CD14-positive monocyte (primary cell): ENCODE data around the gene VAMP2. TPM values are rescaled to one million over a fixed set of nuclear protein-coding genes. Genes with fewer than 3 reads are reported as not detected.

Experiments used
- DNase-seq, 3 donors: peaks; one replicate each; pipeline ENCODE4 v3.0.0-alpha.2; 2011 to 2022
- H2AFZ ChIP-seq: 2 replicates; pipeline ENCODE4 v1.6.0; 2012; ENCODE audit warnings: mild to moderate bottlenecking, low read depth, low read length, inconsistent platforms; ENCODE audit not compliant: insufficient read depth, poor library complexity, severe bottlenecking
- H3K27ac ChIP-seq, 2 donors: 1 replicate in 1 of 2; 2 replicates in 1 of 2; pipeline ENCODE4 v1.5.1; 2012 to 2013; ENCODE audit warnings: low read length in 2 of 2, control low read depth in 1 of 2, inconsistent platforms in 1 of 2, low read depth in 1 of 2, mild to moderate bottlenecking in 1 of 2
- H3K27me3 ChIP-seq, 2 donors: one replicate each; pipeline versions ENCODE4 v1.6.0 to v1.6.1; 2011 to 2013; ENCODE audit warnings: low read length in 2 of 2; ENCODE audit not compliant: control insufficient read depth in 2 of 2, insufficient read depth in 2 of 2
- H3K36me3 ChIP-seq, 2 donors: replicated peaks in 1 of 2; 1 replicate in 1 of 2; 2 replicates in 1 of 2; pipeline versions ENCODE4 v1.5.1 to v1.6.1; 2012 to 2013; ENCODE audit warnings: low read length in 2 of 2, control low read depth in 1 of 2, inconsistent platforms in 1 of 2, mild to moderate bottlenecking in 1 of 2; ENCODE audit not compliant: insufficient read depth in 2 of 2, control insufficient read depth in 1 of 2
- H3K4me1 ChIP-seq, 2 donors: 1 replicate in 1 of 2; 2 replicates in 1 of 2; pipeline versions ENCODE4 v1.5.1 to v1.6.1; 2012 to 2013; ENCODE audit warnings: low read length in 2 of 2, control low read depth in 1 of 2, inconsistent platforms in 1 of 2, mild to moderate bottlenecking in 1 of 2, moderate library complexity in 1 of 2; ENCODE audit not compliant: insufficient read depth in 2 of 2, control insufficient read depth in 1 of 2
- H3K4me2 ChIP-seq: replicated peaks from 2 replicates; pipeline ENCODE3; 2012; ENCODE audit warnings: low read length, moderate library complexity, mild to moderate bottlenecking; ENCODE audit not compliant: poor library complexity, severe bottlenecking; ENCODE audit errors: extremely low read depth
- H3K4me3 ChIP-seq, 3 experiments: fragments of 200-600 bp in 1 of 3; sonication (generic) in 1 of 3; replicated peaks in 1 of 3; 1 replicate in 2 of 3; 2 replicates in 1 of 3; pipeline ENCODE4 v1.5.1; 2011 to 2013; ENCODE audit warnings: low read length in 3 of 3, mild to moderate bottlenecking in 3 of 3, control low read depth in 2 of 3, low read depth in 2 of 3, inconsistent platforms in 1 of 3, moderate library complexity in 1 of 3
- H3K79me2 ChIP-seq: 2 replicates; pipeline ENCODE4 v1.6.0; 2012; ENCODE audit warnings: mild to moderate bottlenecking, control low read depth, inconsistent platforms, low read length, moderate library complexity; ENCODE audit not compliant: insufficient read depth
- H3K9ac ChIP-seq: 2 replicates; pipeline ENCODE4 v1.6.0; 2017; ENCODE audit warnings: low read length, mild to moderate bottlenecking; ENCODE audit not compliant: insufficient read depth, poor library complexity, severe bottlenecking
- H3K9me3 ChIP-seq, 2 donors: replicated peaks in 1 of 2; 1 replicate in 1 of 2; 2 replicates in 1 of 2; pipeline versions ENCODE4 v1.5.1 to v1.6.1; 2012 to 2013; ENCODE audit warnings: low read length in 2 of 2, control low read depth in 1 of 2; ENCODE audit not compliant: control insufficient read depth in 1 of 2, insufficient read depth in 1 of 2
- H4K20me1 ChIP-seq: 2 replicates; pipeline ENCODE4 v1.6.0; 2012; ENCODE audit warnings: mild to moderate bottlenecking, low read length, control low read depth, moderate library complexity; ENCODE audit not compliant: insufficient read depth
- H3K27ac Mint-ChIP-seq, 7 donors: one replicate each; pipeline ENCODE4 v1.8.0; 2020; ENCODE audit warnings: mild to moderate bottlenecking in 7 of 7, mixed read lengths in 7 of 7, moderate library complexity in 6 of 7, inconsistent platforms in 2 of 7
- H3K27me3 Mint-ChIP-seq, 3 donors: one replicate each; pipeline ENCODE4 v1.8.0; 2021 to 2022; ENCODE audit warnings: low read depth in 3 of 3, mild to moderate bottlenecking in 3 of 3, mixed read lengths in 3 of 3, moderate library complexity in 3 of 3, inconsistent platforms in 1 of 3
- H3K36me3 Mint-ChIP-seq, 2 donors: one replicate each; pipeline ENCODE4 v1.8.0; 2020; ENCODE audit warnings: mixed read lengths in 2 of 2, inconsistent platforms in 1 of 2, mild to moderate bottlenecking in 1 of 2
- H3K4me1 Mint-ChIP-seq: one replicate; pipeline ENCODE4 v1.8.0; 2020; ENCODE audit warnings: mild to moderate bottlenecking, mixed read lengths
- H3K4me3 Mint-ChIP-seq, 2 donors: one replicate each; pipeline ENCODE4 v1.8.0; 2020; ENCODE audit warnings: mild to moderate bottlenecking in 2 of 2, mixed read lengths in 2 of 2, moderate library complexity in 1 of 2
- H3K9me3 Mint-ChIP-seq, 7 donors: one replicate each; pipeline ENCODE4 v1.8.0; 2020 to 2022; ENCODE audit warnings: mixed read lengths in 7 of 7, mild to moderate bottlenecking in 6 of 7, moderate library complexity in 6 of 7, inconsistent platforms in 2 of 7
- WGBS: methylation state at CpG from one replicate; pipeline ENCODE4 v1.1.5; 2013; ENCODE audit warnings: missing lambda C conversion rate; ENCODE audit not compliant: insufficient coverage; 5-methylcytosine and 5-hydroxymethylcytosine counted together
- intact Hi-C, 2 donors: fragments of 100-400 bp; cut with micrococcal nuclease; formaldehyde crosslinking; loops; one replicate each; pipeline versions ENCODE4 v1.15.0 to v1.15.1; 2023
- polyA plus RNA-seq, 3 donors: library from polyadenylated mRNA; depleted of rRNA in 1 of 3; unstranded in 2 of 3; stranded (reverse) in 1 of 3; fragments of 300-500 nt in 2 of 3; fragments of >200 nt in 1 of 3; fragmentation: Illumina TruSeq in 2 of 3; gene quantifications; 1 replicate in 2 of 3; 2 replicates in 1 of 3; pipeline ENCODE4 v1.2.3, GENCODE V29; 2012 to 2021
- TF ChIP-seq, protein P1 (sequence below): fragments of 200-600 bp; IDR thresholded peaks from one replicate; pipeline ENCODE4 v1.8.0; 2022; ENCODE audit warnings: antibody characterized with exemption, mild to moderate bottlenecking

The VAMP2 gene
- polyA plus RNA-seq, 3 donors, result 10.2 to 139 (median 14.5) TPM

DNA sequence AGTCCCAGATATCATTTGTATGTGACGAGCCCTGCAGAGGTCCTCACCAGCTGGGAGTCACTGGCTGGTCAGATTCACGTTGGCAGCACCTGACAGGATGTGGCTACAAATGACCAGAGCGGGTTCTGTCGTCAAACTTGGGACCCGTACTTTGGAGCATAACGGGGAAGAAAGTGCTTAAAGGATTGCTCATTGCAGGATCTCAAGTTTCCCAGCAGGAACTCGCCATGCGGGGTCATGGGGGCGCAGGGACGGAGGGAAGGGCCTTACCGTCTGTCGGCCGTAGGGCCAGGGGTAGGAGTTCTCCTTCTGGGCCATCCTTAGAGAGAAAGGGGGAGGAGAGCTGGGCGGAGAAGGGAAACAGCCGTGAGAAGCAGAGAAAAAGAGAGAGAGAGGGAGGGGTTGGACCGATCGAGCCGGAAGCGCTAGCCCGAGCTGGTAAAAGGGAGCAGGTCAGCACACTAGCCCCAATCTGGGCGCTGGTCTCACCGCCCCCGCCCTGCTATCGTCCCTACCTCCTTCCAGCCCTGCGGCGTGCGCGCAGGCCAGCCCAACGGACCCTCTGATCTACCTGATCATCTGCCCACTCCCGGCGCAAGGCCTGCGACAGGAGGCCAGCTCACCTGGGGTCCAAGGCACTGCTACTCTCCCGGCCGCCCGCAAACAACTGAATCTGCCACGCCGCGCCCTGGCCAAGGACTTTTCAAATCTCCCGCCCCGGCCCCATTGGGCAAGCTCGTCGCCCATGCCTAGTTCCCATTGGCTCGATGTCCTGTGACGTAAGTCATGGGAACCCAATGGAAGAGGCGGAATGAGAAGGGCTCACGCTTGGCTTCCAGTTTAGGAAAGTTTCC lies 47.4 kb upstream of the VAMP2 start, which contains the start of gene AURKB:
TSS of gene AURKB (minus strand) at position 669 of the 854 bp plus-strand sequence. CDS start at position 318, 351 bp downstream.
- intact Hi-C loops, result loop anchor here (5.0 kb wide), 1 partner anchor 37 kb away; the partner anchor contains the start of genes CTC1 (in 2 of the 2) and PFAS (in 2 of the 2)

DNA sequence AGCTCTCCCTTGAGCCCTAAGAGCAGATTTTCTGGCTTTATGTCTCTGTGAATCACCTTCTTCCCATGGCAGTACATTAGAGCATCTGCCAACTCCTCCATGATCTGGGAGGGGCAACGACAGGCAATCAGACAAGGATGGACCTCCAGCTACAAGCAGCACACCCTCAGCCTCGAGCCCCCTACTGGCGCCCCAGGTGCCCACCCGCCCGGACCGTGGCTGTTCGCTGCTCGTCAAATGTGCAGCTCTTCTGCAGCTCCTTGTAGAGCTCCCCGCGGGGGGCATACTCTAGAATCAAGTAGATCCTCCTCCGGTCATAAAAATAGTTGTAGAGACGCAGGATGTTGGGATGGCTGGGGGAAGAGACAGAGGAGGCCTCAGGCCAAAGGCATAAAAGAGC lies 43.8 kb upstream of the VAMP2 start:
- Mint-ChIP-seq H3K36me3 (peaks cover 19 to 42% of the 10 kb centered on the region in 2 donors), H3K27ac (peak overlapping the region in 1 of 7 donors; percentile 83), H3K27me3 (no peaks in the 10 kb centered on the region), H3K4me3 (peak overlapping the region in 1 of 2 donors; percentile 24), H3K9me3 (no peaks in the 10 kb centered on the region), H3K4me1 (peaks cover 27% of the 10 kb centered on the region)
- Histone ChIP-seq H3K27me3 (no peaks in the 10 kb centered on the region), H3K4me2 (no peak overlapping the region), H2AFZ (no peak overlapping the region), H3K27ac (peak overlapping the region in 1 of 2 donors; percentile 3), H3K79me2 (peaks cover 44% of the 10 kb centered on the region), H3K36me3 (peaks cover 2 to 14% of the 10 kb centered on the region in 2 donors), H3K9ac (no peak overlapping the region), H3K9me3 (no peaks in the 10 kb centered on the region), H3K4me1 (peaks cover 23 to 29% of the 10 kb centered on the region in 2 donors), H4K20me1 (no peaks in the 10 kb centered on the region), H3K4me3 (no peak overlapping the region)
- WGBS, result 100% methylated on average over 7 of the region's 12 CpGs
- intact Hi-C loops, result no loop called here
- no peak for DNase-seq
- TF ChIP-seq, protein P1, sequence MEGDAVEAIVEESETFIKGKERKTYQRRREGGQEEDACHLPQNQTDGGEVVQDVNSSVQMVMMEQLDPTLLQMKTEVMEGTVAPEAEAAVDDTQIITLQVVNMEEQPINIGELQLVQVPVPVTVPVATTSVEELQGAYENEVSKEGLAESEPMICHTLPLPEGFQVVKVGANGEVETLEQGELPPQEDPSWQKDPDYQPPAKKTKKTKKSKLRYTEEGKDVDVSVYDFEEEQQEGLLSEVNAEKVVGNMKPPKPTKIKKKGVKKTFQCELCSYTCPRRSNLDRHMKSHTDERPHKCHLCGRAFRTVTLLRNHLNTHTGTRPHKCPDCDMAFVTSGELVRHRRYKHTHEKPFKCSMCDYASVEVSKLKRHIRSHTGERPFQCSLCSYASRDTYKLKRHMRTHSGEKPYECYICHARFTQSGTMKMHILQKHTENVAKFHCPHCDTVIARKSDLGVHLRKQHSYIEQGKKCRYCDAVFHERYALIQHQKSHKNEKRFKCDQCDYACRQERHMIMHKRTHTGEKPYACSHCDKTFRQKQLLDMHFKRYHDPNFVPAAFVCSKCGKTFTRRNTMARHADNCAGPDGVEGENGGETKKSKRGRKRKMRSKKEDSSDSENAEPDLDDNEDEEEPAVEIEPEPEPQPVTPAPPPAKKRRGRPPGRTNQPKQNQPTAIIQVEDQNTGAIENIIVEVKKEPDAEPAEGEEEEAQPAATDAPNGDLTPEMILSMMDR, result no peak

More for the DNA sequence above, 47.4 kb upstream of the VAMP2 start, which contains the start of gene AURKB:
- Histone ChIP-seq H3K36me3 (peaks cover 2 to 4% of the 10 kb centered on the region in 2 donors), H3K9me3 (no peaks in the 10 kb centered on the region), H2AFZ (peak within 1 kb of the TSS; percentile 84), H3K4me1 (peaks cover 28 to 40% of the 10 kb centered on the region in 2 donors), H3K9ac (peak within 1 kb of the TSS; percentile 67), H3K27me3 (no peaks in the 10 kb centered on the region), H3K4me2 (peak within 1 kb of the TSS; percentile 98), H3K79me2 (peaks cover 44% of the 10 kb centered on the region), H3K4me3 (peak within 1 kb of the TSS; percentile 66 to 86 (median 84)), H4K20me1 (no peaks in the 10 kb centered on the region), H3K27ac (peak within 1 kb of the TSS; percentile 69 to 80)
- Mint-ChIP-seq H3K27ac (peak within 1 kb of the TSS; percentile 90 to 96 (median 94)), H3K36me3 (peaks cover 15 to 35% of the 10 kb centered on the region in 2 donors), H3K9me3 (no peaks in the 10 kb centered on the region), H3K4me1 (peaks cover 35% of the 10 kb centered on the region), H3K4me3 (peak within 1 kb of the TSS; percentile 92 to 95), H3K27me3 (no peaks in the 10 kb centered on the region)
- TF ChIP-seq, protein P1, result no peak
- under 1% methylated on average over 38 of the region's 46 CpGs for WGBS
- peak; percentile 90 to 98 (median 96) for DNase-seq
